GM13977 (cell line): ENCODE data around the gene COL21A1.

Source experiments
- DNase-seq: peaks from one replicate; pipeline ENCODE4 v3.0.0; 2012; ENCODE audit warnings: low spot score
- CTCF ChIP-seq: IDR thresholded peaks from 2 replicates; pipeline ENCODE4 v1.5.1; 2012; ENCODE audit warnings: mild to moderate bottlenecking, control low read depth; ENCODE audit not compliant: insufficient read depth; ENCODE audit errors: extremely low read depth, missing control alignments
- in situ Hi-C: fragments of 300-500 bp; cut with MboI; formaldehyde crosslinking; loops from one replicate; pipeline ENCODE4 v1.12.0; 2022; ENCODE audit warnings: low sequenced_read_pairs, low pct_unique_long_range_greater_than_20kb, mixed read lengths, inconsistent platforms; ENCODE audit not compliant: unreplicated experiment

The COL21A1 gene

GRCh38 chr6:56087421-56087820, 160.0 kb downstream of the COL21A1 start:
- in situ Hi-C loops = no loop called here
- no peak for TF ChIP-seq CTCF
- no peak for DNase-seq

- in situ Hi-C loops = no loop called here
- no peak for DNase-seq
Observed at GRCh38 chr6:56079751-56080540, 167.4 kb downstream of the COL21A1 start.

GRCh38 chr6:56076033-56076432, 171.3 kb downstream of the COL21A1 start:
- in situ Hi-C loops = no loop called here
- no peak for TF ChIP-seq CTCF
- DNase-seq = no peak

More at GRCh38 chr6:56079751-56080540, 167.4 kb downstream of the COL21A1 start:
- no peak for TF ChIP-seq CTCF

GRCh38 chr6:56073761-56074160, 173.6 kb downstream of the COL21A1 start:
- DNase-seq = no peak
- TF ChIP-seq CTCF = no peak
- in situ Hi-C loops = no loop called here

GRCh38 chr6:56073315-56073714, 174.1 kb downstream of the COL21A1 start:
- no peak for DNase-seq
- TF ChIP-seq CTCF = no peak
- in situ Hi-C loops = no loop called here

- no peak for DNase-seq
- TF ChIP-seq CTCF = no peak
- in situ Hi-C loops = no loop called here
Observed at GRCh38 chr6:56072856-56073255, 174.5 kb downstream of the COL21A1 start.

GRCh38 chr6:56065408-56065807, 182.0 kb downstream of the COL21A1 start:
- no peak for DNase-seq
- in situ Hi-C loops = no loop called here

More at GRCh38 chr6:56065408-56065807, 182.0 kb downstream of the COL21A1 start:
- no peak for TF ChIP-seq CTCF
